ENCODE results near the gene ALG6. TPM values are rescaled to one million over a fixed set of nuclear protein-coding genes. Genes with fewer than 3 reads are reported as not detected.

ALG6 gene
- total RNA-seq, 1 experiment from 2014 or later: 5.4 TPM

DNA sequence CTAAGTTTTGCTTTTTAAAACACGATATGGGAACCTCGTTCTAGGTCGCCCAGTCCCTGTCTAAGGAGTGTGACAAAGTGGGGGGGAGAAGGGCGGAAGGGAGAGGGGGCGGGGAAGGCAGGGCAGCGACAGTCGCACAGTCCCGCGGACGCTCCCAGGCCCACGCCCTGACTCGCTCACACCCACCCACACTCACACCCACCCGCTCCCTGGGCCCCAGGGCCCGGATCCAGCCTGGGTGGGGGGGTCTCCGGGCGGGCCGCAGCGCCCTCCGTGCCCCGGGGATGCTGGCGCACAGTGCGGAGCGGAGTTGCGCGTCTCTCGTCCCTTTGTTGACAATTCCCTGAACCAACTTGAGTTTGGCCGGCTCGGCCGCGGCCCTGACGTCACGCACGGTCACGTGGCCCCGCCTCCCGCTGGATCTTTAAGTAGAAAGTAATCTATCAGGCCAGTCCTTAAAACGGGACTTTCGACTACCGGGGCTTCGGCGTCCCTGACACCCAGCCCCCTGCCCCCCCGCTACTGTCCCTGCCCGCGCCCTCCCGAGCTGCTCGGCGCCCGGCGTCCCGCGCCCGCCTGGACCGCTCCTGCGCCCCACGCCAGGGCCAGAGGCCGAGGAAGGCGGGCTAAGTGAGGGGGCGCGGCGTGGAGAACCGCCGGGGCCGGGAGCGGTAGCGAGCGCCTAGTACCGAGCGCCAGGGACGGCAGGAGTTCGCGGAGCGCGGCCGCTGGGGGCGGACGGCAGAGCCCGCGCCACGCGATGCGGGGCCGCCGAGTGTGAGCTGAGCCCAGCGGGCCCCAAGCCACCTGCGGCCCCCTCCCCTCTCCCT is 45.1 kb upstream of the ALG6 start, which contains the start of gene FOXD3:
Gene FOXD3 (plus strand): TSS at position 454 of the 830 bp plus-strand sequence. CDS start 492 bp downstream, outside the sequence.
- no TSS peak for BruUV-seq (replicated peaks)
- H3K27me3 Mint-ChIP-seq (ENCODE audit: insufficient read depth, unreplicated experiment): no peaks in the 10 kb centered on the region
- TF ChIP-seq, protein P1, sequence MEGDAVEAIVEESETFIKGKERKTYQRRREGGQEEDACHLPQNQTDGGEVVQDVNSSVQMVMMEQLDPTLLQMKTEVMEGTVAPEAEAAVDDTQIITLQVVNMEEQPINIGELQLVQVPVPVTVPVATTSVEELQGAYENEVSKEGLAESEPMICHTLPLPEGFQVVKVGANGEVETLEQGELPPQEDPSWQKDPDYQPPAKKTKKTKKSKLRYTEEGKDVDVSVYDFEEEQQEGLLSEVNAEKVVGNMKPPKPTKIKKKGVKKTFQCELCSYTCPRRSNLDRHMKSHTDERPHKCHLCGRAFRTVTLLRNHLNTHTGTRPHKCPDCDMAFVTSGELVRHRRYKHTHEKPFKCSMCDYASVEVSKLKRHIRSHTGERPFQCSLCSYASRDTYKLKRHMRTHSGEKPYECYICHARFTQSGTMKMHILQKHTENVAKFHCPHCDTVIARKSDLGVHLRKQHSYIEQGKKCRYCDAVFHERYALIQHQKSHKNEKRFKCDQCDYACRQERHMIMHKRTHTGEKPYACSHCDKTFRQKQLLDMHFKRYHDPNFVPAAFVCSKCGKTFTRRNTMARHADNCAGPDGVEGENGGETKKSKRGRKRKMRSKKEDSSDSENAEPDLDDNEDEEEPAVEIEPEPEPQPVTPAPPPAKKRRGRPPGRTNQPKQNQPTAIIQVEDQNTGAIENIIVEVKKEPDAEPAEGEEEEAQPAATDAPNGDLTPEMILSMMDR (IDR thresholded peaks at IDR 0.05; ENCODE audit: unreplicated experiment): no peak
- DNase-seq (ENCODE audit: unreplicated experiment): no peak
- peaks cover 9% of the 10 kb centered on the region for H3K9me3 Mint-ChIP-seq (ENCODE audit: unreplicated experiment)
- intact Hi-C loops (cut with micrococcal nuclease): no loop called here
- H3K27ac Mint-ChIP-seq (ENCODE audit: low read depth, unreplicated experiment): no peak within 1 kb of the TSS
- POLR2A ChIA-PET: no interaction called here
- no peak within 1 kb of the TSS for H3K4me3 Mint-ChIP-seq (ENCODE audit: unreplicated experiment)
- CTCF ChIA-PET: no interaction called here
- H3K36me3 Mint-ChIP-seq (ENCODE audit: insufficient read depth, unreplicated experiment): no peaks in the 10 kb centered on the region
- no peaks in the 10 kb centered on the region for H3K4me1 Mint-ChIP-seq (ENCODE audit: insufficient read depth, unreplicated experiment)

DNA sequence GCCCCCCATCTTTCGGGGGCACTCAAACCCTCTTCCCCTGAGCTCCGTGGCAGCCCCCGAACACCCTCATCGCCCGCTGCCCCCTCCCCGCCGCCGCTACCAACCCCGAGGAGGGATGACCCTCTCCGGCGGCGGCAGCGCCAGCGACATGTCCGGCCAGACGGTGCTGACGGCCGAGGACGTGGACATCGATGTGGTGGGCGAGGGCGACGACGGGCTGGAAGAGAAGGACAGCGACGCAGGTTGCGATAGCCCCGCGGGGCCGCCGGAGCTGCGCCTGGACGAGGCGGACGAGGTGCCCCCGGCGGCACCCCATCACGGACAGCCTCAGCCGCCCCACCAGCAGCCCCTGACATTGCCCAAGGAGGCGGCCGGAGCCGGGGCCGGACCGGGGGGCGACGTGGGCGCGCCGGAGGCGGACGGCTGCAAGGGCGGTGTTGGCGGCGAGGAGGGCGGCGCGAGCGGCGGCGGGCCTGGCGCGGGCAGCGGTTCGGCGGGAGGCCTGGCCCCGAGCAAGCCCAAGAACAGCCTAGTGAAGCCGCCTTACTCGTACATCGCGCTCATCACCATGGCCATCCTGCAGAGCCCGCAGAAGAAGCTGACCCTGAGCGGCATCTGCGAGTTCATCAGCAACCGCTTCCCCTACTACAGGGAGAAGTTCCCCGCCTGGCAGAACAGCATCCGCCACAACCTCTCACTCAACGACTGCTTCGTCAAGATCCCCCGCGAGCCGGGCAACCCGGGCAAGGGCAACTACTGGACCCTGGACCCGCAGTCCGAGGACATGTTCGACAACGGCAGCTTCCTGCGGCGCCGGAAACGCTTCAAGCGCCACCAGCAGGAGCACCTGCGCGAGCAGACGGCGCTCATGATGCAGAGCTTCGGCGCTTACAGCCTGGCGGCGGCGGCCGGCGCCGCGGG is 44.2 kb upstream of the ALG6 start:
- H3K27ac Mint-ChIP-seq (ENCODE audit: low read depth, unreplicated experiment): no peak overlapping the region
- H3K9me3 Mint-ChIP-seq (ENCODE audit: unreplicated experiment): peaks cover 9% of the 10 kb centered on the region
- H3K27me3 Mint-ChIP-seq (ENCODE audit: insufficient read depth, unreplicated experiment): no peaks in the 10 kb centered on the region
- H3K4me3 Mint-ChIP-seq (ENCODE audit: unreplicated experiment): no peak overlapping the region
- no peaks in the 10 kb centered on the region for H3K36me3 Mint-ChIP-seq (ENCODE audit: insufficient read depth, unreplicated experiment)
- no peak for DNase-seq (ENCODE audit: unreplicated experiment)
- no peaks in the 10 kb centered on the region for H3K4me1 Mint-ChIP-seq (ENCODE audit: insufficient read depth, unreplicated experiment)
- ChIA-PET POLR2A (interaction anchor here (0.5 kb wide), 1 partner anchor 21 kb away, joined by 3 read pairs; no protein-coding TSS in a partner anchor), CTCF (no interaction called here)
- intact Hi-C loops (cut with micrococcal nuclease): no loop called here
- TF ChIP-seq, protein P1 (IDR thresholded peaks at IDR 0.05; ENCODE audit: unreplicated experiment): no peak
- BruUV-seq (replicated peaks): no TSS peak

DNA sequence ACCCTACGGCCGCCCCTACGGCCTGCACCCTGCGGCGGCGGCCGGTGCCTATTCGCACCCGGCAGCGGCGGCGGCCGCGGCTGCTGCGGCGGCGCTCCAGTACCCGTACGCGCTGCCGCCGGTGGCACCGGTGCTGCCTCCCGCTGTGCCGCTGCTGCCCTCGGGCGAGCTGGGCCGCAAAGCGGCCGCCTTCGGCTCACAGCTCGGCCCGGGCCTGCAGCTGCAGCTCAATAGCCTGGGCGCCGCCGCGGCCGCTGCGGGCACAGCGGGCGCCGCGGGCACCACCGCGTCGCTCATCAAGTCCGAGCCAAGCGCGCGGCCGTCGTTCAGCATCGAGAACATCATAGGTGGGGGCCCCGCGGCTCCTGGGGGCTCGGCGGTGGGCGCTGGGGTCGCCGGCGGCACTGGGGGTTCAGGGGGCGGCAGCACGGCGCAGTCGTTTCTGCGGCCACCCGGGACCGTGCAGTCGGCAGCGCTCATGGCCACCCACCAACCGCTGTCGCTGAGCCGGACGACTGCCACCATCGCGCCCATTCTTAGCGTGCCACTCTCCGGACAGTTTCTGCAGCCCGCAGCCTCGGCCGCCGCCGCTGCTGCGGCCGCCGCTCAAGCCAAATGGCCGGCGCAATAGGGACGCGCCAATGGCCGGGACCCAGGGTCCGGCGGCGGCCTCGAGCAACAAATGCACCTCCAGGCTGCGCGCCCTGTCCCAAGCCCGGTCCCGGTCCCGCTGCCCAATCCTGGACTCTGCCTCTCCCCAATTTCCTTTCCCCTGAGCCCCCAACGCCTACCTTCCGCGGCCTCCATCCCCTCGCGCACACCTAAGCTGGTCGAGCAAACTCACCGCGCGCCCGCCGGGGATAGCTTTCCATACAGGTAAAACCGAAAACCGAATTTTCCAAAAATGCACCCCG is 43.3 kb upstream of the ALG6 start:
- H3K4me3 Mint-ChIP-seq (ENCODE audit: unreplicated experiment): no peak overlapping the region
- H3K4me1 Mint-ChIP-seq (ENCODE audit: insufficient read depth, unreplicated experiment): no peaks in the 10 kb centered on the region
- intact Hi-C loops (cut with micrococcal nuclease): no loop called here
- no peaks in the 10 kb centered on the region for H3K27me3 Mint-ChIP-seq (ENCODE audit: insufficient read depth, unreplicated experiment)
- H3K36me3 Mint-ChIP-seq (ENCODE audit: insufficient read depth, unreplicated experiment): no peaks in the 10 kb centered on the region
- TF ChIP-seq, protein P1 (IDR thresholded peaks at IDR 0.05; ENCODE audit: unreplicated experiment): no peak
- ChIA-PET CTCF (no interaction called here), POLR2A (interaction anchor here (0.5 kb wide), 1 partner anchor 20 kb away, joined by 3 read pairs; no protein-coding TSS in a partner anchor)
- H3K9me3 Mint-ChIP-seq (ENCODE audit: unreplicated experiment): peaks cover 6% of the 10 kb centered on the region
- no peak overlapping the region for H3K27ac Mint-ChIP-seq (ENCODE audit: low read depth, unreplicated experiment)
- DNase-seq (ENCODE audit: unreplicated experiment): no peak
- BruUV-seq (replicated peaks): no TSS peak
